MCF 10A (cell line): ENCODE results near the gene SLC52A1. TPM values are rescaled to one million over a fixed set of nuclear protein-coding genes. Genes with fewer than 3 reads are reported as not detected.
"Not testable (repeated sequence)": the region's sequence is repeated elsewhere in the genome, so short reads cannot be mapped to it uniquely, and the experiment has no call there.

Source experiments
- BruUV-seq: library from RNA; stranded (reverse); fragments of 400-500 nt; replicated peaks from 2 replicates; lab custom pipeline; 2021; lab: Mats Ljungman, UMichigan
- CTCF ChIA-PET: fragments of 300-600 bp; sonication (Branson Sonifier 250); formaldehyde crosslinking; extraction: SDS; loops from one replicate; lab custom pipeline; 2021; ENCODE audit warnings: antibody characterized with exemption, inconsistent platforms; lab: Yijun Ruan, JAX
- POLR2A ChIA-PET: fragments of 300-600, 350-650 bp; sonication (Branson Sonifier 250); formaldehyde crosslinking; extraction: SDS; loops from one replicate; lab custom pipeline; 2020; ENCODE audit warnings: antibody characterized with exemption, inconsistent platforms; lab: Yijun Ruan, JAX
- DNase-seq: peaks from one replicate; pipeline ENCODE4 v3.0.0-alpha.2; 2018; ENCODE audit not compliant: unreplicated experiment
- H3K27ac Mint-ChIP-seq: one replicate; pipeline ENCODE4 v1.8.0; 2022; ENCODE audit warnings: mild to moderate bottlenecking, low read depth, mixed read lengths; ENCODE audit not compliant: unreplicated experiment
- H3K27me3 Mint-ChIP-seq: one replicate; pipeline ENCODE4 v1.8.0; 2022; ENCODE audit warnings: mixed read lengths; ENCODE audit not compliant: insufficient read depth, unreplicated experiment
- H3K36me3 Mint-ChIP-seq: one replicate; pipeline ENCODE4 v1.8.0; 2022; ENCODE audit warnings: mild to moderate bottlenecking, moderate library complexity, mixed read lengths; ENCODE audit not compliant: insufficient read depth, unreplicated experiment
- H3K4me1 Mint-ChIP-seq: one replicate; pipeline ENCODE4 v1.8.0; 2022; ENCODE audit warnings: mixed read lengths; ENCODE audit not compliant: insufficient read depth, unreplicated experiment
- H3K4me3 Mint-ChIP-seq: one replicate; pipeline ENCODE4 v1.8.0; 2022; ENCODE audit warnings: mild to moderate bottlenecking, moderate library complexity, mixed read lengths; ENCODE audit not compliant: unreplicated experiment
- H3K9me3 Mint-ChIP-seq: one replicate; pipeline ENCODE4 v1.8.0; 2022; ENCODE audit warnings: mixed read lengths; ENCODE audit not compliant: unreplicated experiment
- CTCF ChIP-seq: fragments of 200-600 bp; IDR thresholded peaks from one replicate; pipeline ENCODE4 v1.8.0; 2022; ENCODE audit warnings: antibody characterized with exemption, mild to moderate bottlenecking; ENCODE audit not compliant: unreplicated experiment
- intact Hi-C: fragments of 100-400 bp; cut with micrococcal nuclease; formaldehyde crosslinking; loops from 2 replicates; pipeline ENCODE4 v1.14.1; 2022
- total RNA-seq: library from RNA; stranded (reverse); gene quantifications from 2 replicates; pipeline ENCODE4 v1.2.3, GENCODE V29; 2022

SLC52A1 gene
- total RNA-seq, 1 experiment from 2014 or later: not detected

- H3K36me3 Mint-ChIP-seq, H3K27me3 Mint-ChIP-seq, H3K27ac Mint-ChIP-seq, H3K9me3 Mint-ChIP-seq, DNase-seq, H3K4me3 Mint-ChIP-seq, H3K4me1 Mint-ChIP-seq, intact Hi-C loops, BruUV-seq, CTCF ChIA-PET, POLR2A ChIA-PET: not testable (repeated sequence)
Observed at GRCh38 chr17:5075472-5075871, 40.2 kb upstream of the SLC52A1 start.

GRCh38 chr17:5069724-5070123 is 34.5 kb upstream of the SLC52A1 start:
- CTCF ChIA-PET: interaction anchor here (0.7 kb wide), 1 partner anchor 89 kb away, joined by 3 read pairs; no protein-coding TSS in a partner anchor
- TF ChIP-seq CTCF: no peak
- intact Hi-C loops: loop anchor here (10.0 kb wide), 1 partner anchor 505 kb away; the partner anchor contains the start of gene GGT6
- BruUV-seq: no TSS peak
- no peak overlapping the region for H3K4me3 Mint-ChIP-seq
- no peak for DNase-seq
- no peaks in the 10 kb centered on the region for H3K36me3 Mint-ChIP-seq
- POLR2A ChIA-PET: no interaction called here
- H3K4me1 Mint-ChIP-seq: no peaks in the 10 kb centered on the region
- H3K9me3 Mint-ChIP-seq: no peaks in the 10 kb centered on the region
- H3K27ac Mint-ChIP-seq: no peak overlapping the region
- peaks cover 10% of the 10 kb centered on the region for H3K27me3 Mint-ChIP-seq

GRCh38 chr17:5068236-5068635 is 33.0 kb upstream of the SLC52A1 start:
- Mint-ChIP-seq H3K36me3 (no peaks in the 10 kb centered on the region), H3K27me3 (peaks cover 10% of the 10 kb centered on the region), H3K27ac (no peak overlapping the region), H3K9me3 (no peaks in the 10 kb centered on the region), H3K4me1 (no peaks in the 10 kb centered on the region), H3K4me3 (no peak overlapping the region)
- CTCF ChIA-PET: interaction anchor here (0.7 to 1.1 kb wide), 4 partner anchors 15 to 159 kb away, joined by 3 to 5 read pairs (median 3); partner anchors contain the start of gene SLC25A11
- no peak for DNase-seq
- no peak for TF ChIP-seq CTCF
- intact Hi-C loops: loop anchor here (10.0 kb wide), 1 partner anchor 503 kb away; the partner anchor contains the start of gene GGT6
- POLR2A ChIA-PET: no interaction called here
- BruUV-seq: no TSS peak

- Mint-ChIP-seq H3K9me3 (no peaks in the 10 kb centered on the region), H3K27me3 (peaks cover 10% of the 10 kb centered on the region), H3K36me3 (no peaks in the 10 kb centered on the region), H3K27ac (no peak overlapping the region), H3K4me3 (no peak overlapping the region), H3K4me1 (no peaks in the 10 kb centered on the region)
- BruUV-seq: no TSS peak
- DNase-seq: peak; percentile 28
- TF ChIP-seq CTCF: no peak
- POLR2A ChIA-PET: no interaction called here
- intact Hi-C loops: loop anchor here (10.0 kb wide), 1 partner anchor 500 kb away; the partner anchor contains the start of gene GGT6
- CTCF ChIA-PET: interaction anchor here (0.6 kb wide), 1 partner anchor 30 kb away, joined by 3 read pairs; no protein-coding TSS in a partner anchor
Observed at GRCh38 chr17:5065227-5065744, 30.1 kb upstream of the SLC52A1 start.
